GM21786 (cell line): Measurements from ENCODE around the gene SEMA4A.
"Not testable (repeated sequence)": the region's sequence is repeated elsewhere in the genome, so short reads cannot be mapped to it uniquely, and the experiment has no call there.

ENCODE experiments used
- ATAC-seq: cut with Tn5 transposase; IDR thresholded peaks from one replicate; pipeline ENCODE4 v1.9.1; 2021; ENCODE audit not compliant: unreplicated experiment

SEMA4A gene

GRCh38 chr1:156153362-156153761 is at the start of gene SEMA4A:
TSS of gene SEMA4A (plus strand) at chr1:156153585. CDS start at chr1:156154579, 994 bp downstream.
- no peak for ATAC-seq

GRCh38 chr1:156104065-156104810 is 49.1 kb upstream of the SEMA4A start:
- ATAC-seq: no peak

GRCh38 chr1:156104861-156105832 is 48.2 kb upstream of the SEMA4A start:
- no peak for ATAC-seq

- no peak for ATAC-seq
These were observed 46.5 kb upstream of the SEMA4A start for GRCh38 chr1:156106624-156107488.

GRCh38 chr1:156108057-156108456 is 45.3 kb upstream of the SEMA4A start:
- no peak for ATAC-seq

GRCh38 chr1:156108664-156109241 is 44.6 kb upstream of the SEMA4A start:
- ATAC-seq: no peak

- ATAC-seq: no peak
These were observed 43.1 kb upstream of the SEMA4A start for GRCh38 chr1:156110252-156110651.

GRCh38 chr1:156111355-156111962 is 41.9 kb upstream of the SEMA4A start:
- no peak for ATAC-seq

GRCh38 chr1:156112276-156113137 is 40.9 kb upstream of the SEMA4A start:
- no peak for ATAC-seq

GRCh38 chr1:156113282-156113950 is 40.0 kb upstream of the SEMA4A start:
- ATAC-seq: no peak

- ATAC-seq: peak; percentile 71
These were observed 39.1 kb upstream of the SEMA4A start, which contains the start of gene LMNA for GRCh38 chr1:156114101-156114918. TSS of gene LMNA (plus strand) at chr1:156114711. CDS start at chr1:156114919, 208 bp downstream.

- ATAC-seq: no peak
These were observed 38.4 kb upstream of the SEMA4A start for GRCh38 chr1:156114919-156115513.

- no peak for ATAC-seq
These were observed 37.6 kb upstream of the SEMA4A start for GRCh38 chr1:156115514-156116374.

- ATAC-seq: not testable (repeated sequence)
These were observed 36.7 kb upstream of the SEMA4A start for GRCh38 chr1:156116731-156117130.

- no peak for ATAC-seq
These were observed 35.8 kb upstream of the SEMA4A start for GRCh38 chr1:156117414-156118176.
